Activated T-helper 1 cell treated with anti-CD3 and anti-CD28 coated beads, Interleukin-2, amount 50 U/mL, for 16 hours (primary cell): ENCODE measurements around the gene RPTOR.

Experiments used
- DNase-seq, 2 donors: peaks; one replicate each; pipeline ENCODE4 v3.0.0-alpha.2; 2020; ENCODE audit warnings: low read depth in 1 of 2, low spot score in 1 of 2

Gene RPTOR

GRCh38 chr17:80951121-80952090, 406.8 kb downstream of the RPTOR start:
- no peak for DNase-seq

- no peak for DNase-seq
Measured at GRCh38 chr17:80952291-80952690, 407.7 kb downstream of the RPTOR start.

- DNase-seq: no peak
Measured at GRCh38 chr17:80953471-80954315, 409.1 kb downstream of the RPTOR start.

- no peak for DNase-seq
Measured at GRCh38 chr17:80955078-80955477, 410.4 kb downstream of the RPTOR start.

GRCh38 chr17:80955671-80956280, 411.1 kb downstream of the RPTOR start:
- no peak for DNase-seq

- DNase-seq: no peak
Measured at GRCh38 chr17:80956321-80957190, 411.9 kb downstream of the RPTOR start.

- DNase-seq: no peak
Measured at GRCh38 chr17:80957461-80957941, 412.9 kb downstream of the RPTOR start.

- no peak for DNase-seq
Measured at GRCh38 chr17:80959330-80960036, 414.8 kb downstream of the RPTOR start.

GRCh38 chr17:80960037-80960796, 415.6 kb downstream of the RPTOR start:
- no peak for DNase-seq

GRCh38 chr17:80960797-80961452, 416.3 kb downstream of the RPTOR start:
- DNase-seq: no peak

- DNase-seq: no peak
Measured at GRCh38 chr17:80961541-80962330, 417.1 kb downstream of the RPTOR start.

- no peak for DNase-seq
Measured at GRCh38 chr17:80962356-80963329, 418.0 kb downstream of the RPTOR start.

GRCh38 chr17:80963812-80964543, 419.3 kb downstream of the RPTOR start:
- no peak for DNase-seq

GRCh38 chr17:80964544-80964856, 419.9 kb downstream of the RPTOR start:
- DNase-seq: no peak

- no peak for DNase-seq
Measured at GRCh38 chr17:80964859-80965580, 420.4 kb downstream of the RPTOR start.
